ENCODE measurements around the gene ADGB.

The ADGB gene

GRCh38 chr6:146827216-146827928 lies 228.6 kb downstream of the ADGB start:
- H3K4me3 ChIP-seq (replicated peaks; ENCODE audit: insufficient read depth, low read length) = no peak overlapping the region
- H3K27me3 ChIP-seq (ENCODE audit: insufficient read depth, poor library complexity, severe bottlenecking) = no peaks in the 10 kb centered on the region
- DNase-seq (ENCODE audit: low read depth in 1 of 2, low spot score in 1 of 2) = no peak
- H3K27ac ChIP-seq (replicated peaks) = no peak overlapping the region
- TF ChIP-seq SPI1 (IDR thresholded peaks at IDR 0.05; ENCODE audit: borderline replicate concordance, low read depth) (no peak), REST (IDR thresholded peaks at IDR 0.05; ENCODE audit: insufficient replicate concordance, low read depth) (no peak), GABPA (IDR thresholded peaks at IDR 0.05; ENCODE audit: low read depth) (no peak), POLR2AphosphoS5 (IDR thresholded peaks at IDR 0.05; ENCODE audit: low read depth) (no peak), CTCF (IDR thresholded peaks at IDR 0.05; ENCODE audit: insufficient read depth, low read length) (no peak)

- TF ChIP-seq REST (IDR thresholded peaks at IDR 0.05; ENCODE audit: insufficient replicate concordance, low read depth) = no peak
- TF ChIP-seq GABPA (IDR thresholded peaks at IDR 0.05; ENCODE audit: low read depth) = no peak
- no peak for TF ChIP-seq POLR2AphosphoS5 (IDR thresholded peaks at IDR 0.05; ENCODE audit: low read depth)
- H3K4me3 ChIP-seq (replicated peaks; ENCODE audit: insufficient read depth, low read length) = no peak overlapping the region
- H3K27me3 ChIP-seq (ENCODE audit: insufficient read depth, poor library complexity, severe bottlenecking) = no peaks in the 10 kb centered on the region
- H3K27ac ChIP-seq (replicated peaks) = no peak overlapping the region
- DNase-seq (ENCODE audit: low read depth in 1 of 2, low spot score in 1 of 2) = no peak
Measured at GRCh38 chr6:146829792-146830565, 231.2 kb downstream of the ADGB start.

GRCh38 chr6:146833157-146833556 lies 234.4 kb downstream of the ADGB start:
- TF ChIP-seq GABPA (IDR thresholded peaks at IDR 0.05; ENCODE audit: low read depth) (no peak), REST (IDR thresholded peaks at IDR 0.05; ENCODE audit: insufficient replicate concordance, low read depth) (no peak), POLR2AphosphoS5 (IDR thresholded peaks at IDR 0.05; ENCODE audit: low read depth) (no peak), SPI1 (IDR thresholded peaks at IDR 0.05; ENCODE audit: borderline replicate concordance, low read depth) (no peak), CTCF (IDR thresholded peaks at IDR 0.05; ENCODE audit: insufficient read depth, low read length) (no peak)
- H3K27me3 ChIP-seq (ENCODE audit: insufficient read depth, poor library complexity, severe bottlenecking) = no peaks in the 10 kb centered on the region
- H3K4me3 ChIP-seq (replicated peaks; ENCODE audit: insufficient read depth, low read length) = no peak overlapping the region
- no peak for DNase-seq (ENCODE audit: low read depth in 1 of 2, low spot score in 1 of 2)
- no peak overlapping the region for H3K27ac ChIP-seq (replicated peaks)
